HG03354 (cell line): ENCODE measurements around the gene RBM15.
A peak's percentile ranks its signal among the peaks of the same experiment; 100 is the strongest.

Experiments used
- ATAC-seq: cut with Tn5 transposase; IDR thresholded peaks from one replicate; pipeline ENCODE4 v1.9.1; 2021; ENCODE audit warnings: mild to moderate bottlenecking; ENCODE audit not compliant: unreplicated experiment, poor library complexity, severe bottlenecking

RBM15 gene

GRCh38 chr1:110319332-110320167 is 19.6 kb upstream of the RBM15 start:
- no peak for ATAC-seq

GRCh38 chr1:110320168-110320518 is 19.0 kb upstream of the RBM15 start:
- ATAC-seq, result no peak

- no peak for ATAC-seq
These were observed 18.1 kb upstream of the RBM15 start for GRCh38 chr1:110321045-110321444.

- no peak for ATAC-seq
These were observed 17.3 kb upstream of the RBM15 start for GRCh38 chr1:110321846-110322245.

- ATAC-seq, result no peak
These were observed 14.5 kb upstream of the RBM15 start for GRCh38 chr1:110324667-110325066.

- no peak for ATAC-seq
These were observed 12.4 kb upstream of the RBM15 start for GRCh38 chr1:110326826-110327225.

- no peak for ATAC-seq
These were observed 10.9 kb upstream of the RBM15 start for GRCh38 chr1:110328274-110328673.

GRCh38 chr1:110328700-110329099 is 10.5 kb upstream of the RBM15 start:
- no peak for ATAC-seq

GRCh38 chr1:110335265-110335664 is 3.9 kb upstream of the RBM15 start:
- no peak for ATAC-seq

GRCh38 chr1:110336300-110337039 is 2.7 kb upstream of the RBM15 start:
- no peak for ATAC-seq

- no peak for ATAC-seq
These were observed 1.4 kb upstream of the RBM15 start for GRCh38 chr1:110337704-110338308.

- ATAC-seq, result peak; percentile 77
These were observed 780 bp upstream of the RBM15 start for GRCh38 chr1:110338309-110338885.

GRCh38 chr1:110339407-110340206 is 430 bp downstream of the RBM15 start:
- peak; percentile 2 for ATAC-seq

GRCh38 chr1:110340207-110340468 is 961 bp downstream of the RBM15 start:
- ATAC-seq, result no peak

- no peak for ATAC-seq
These were observed 2.1 kb downstream of the RBM15 start for GRCh38 chr1:110341146-110341871.

- ATAC-seq, result no peak
These were observed 2.7 kb downstream of the RBM15 start for GRCh38 chr1:110341872-110342331.

- no peak for ATAC-seq
These were observed 4.1 kb downstream of the RBM15 start for GRCh38 chr1:110343249-110343648.

GRCh38 chr1:110344152-110344551 is 5.0 kb downstream of the RBM15 start:
- no peak for ATAC-seq

GRCh38 chr1:110345480-110345879 is 6.3 kb downstream of the RBM15 start:
- ATAC-seq, result no peak
